KMS-11 (cell line): ENCODE measurements around the gene PCOLCE2.

ENCODE experiments used
- H2AFZ ChIP-seq: fragments of 200-600 bp; sonication (generic); 2 replicates; pipeline ENCODE4 v1.6.1; 2016; ENCODE audit warnings: antibody characterized with exemption, mixed run types, low read depth
- H3K27ac ChIP-seq: fragments of 200-600 bp; sonication (generic); 2 replicates; pipeline ENCODE4 v1.6.1; 2016; ENCODE audit warnings: mild to moderate bottlenecking, mixed run types
- H3K27me3 ChIP-seq: fragments of 200-600 bp; sonication (generic); 2 replicates; pipeline ENCODE4 v1.6.1; 2017; ENCODE audit warnings: mild to moderate bottlenecking, low read depth, mixed run types, moderate library complexity; ENCODE audit not compliant: insufficient read depth
- H3K36me3 ChIP-seq: fragments of 200-600 bp; sonication (generic); 2 replicates; pipeline ENCODE4 v1.6.1; 2017; ENCODE audit warnings: mild to moderate bottlenecking, mixed run types; ENCODE audit not compliant: insufficient read depth
- H3K4me1 ChIP-seq: fragments of 200-600 bp; sonication (generic); 2 replicates; pipeline ENCODE4 v1.6.1; 2016; ENCODE audit warnings: mild to moderate bottlenecking, low read depth, mixed run types; ENCODE audit not compliant: poor library complexity, severe bottlenecking
- H3K4me2 ChIP-seq: fragments of 200-600 bp; sonication (generic); 2 replicates; pipeline ENCODE4 v1.7.0; 2016; ENCODE audit warnings: mild to moderate bottlenecking, mixed run types
- H3K4me3 ChIP-seq: fragments of 200-600 bp; sonication (generic); IDR thresholded peaks from 2 replicates; pipeline ENCODE4 v1.6.1; 2017; ENCODE audit warnings: low read depth, low read length, mixed read lengths; ENCODE audit not compliant: insufficient read depth
- H3K79me2 ChIP-seq: fragments of 200-600 bp; sonication (generic); 2 replicates; pipeline ENCODE4 v1.6.1; 2016; ENCODE audit warnings: low read depth, mixed run types; ENCODE audit not compliant: insufficient read depth
- H3K9ac ChIP-seq: fragments of 200-600 bp; sonication (generic); 2 replicates; pipeline ENCODE4 v1.6.1; 2016; ENCODE audit warnings: mild to moderate bottlenecking, mixed run types
- H4K20me1 ChIP-seq: fragments of 200-600 bp; sonication (generic); 2 replicates; pipeline ENCODE4 v1.6.1; 2016; ENCODE audit warnings: mild to moderate bottlenecking, mixed run types; ENCODE audit not compliant: insufficient read depth
- TF ChIP-seq, protein P1 (sequence below): fragments of 200-600 bp; sonication (generic); conservative IDR thresholded peaks from 2 replicates; pipeline ENCODE4 v1.6.1; 2017; ENCODE audit warnings: low read depth, mild to moderate bottlenecking, antibody characterized with exemption, low read length, moderate library complexity, mixed read lengths

Gene PCOLCE2

DNA sequence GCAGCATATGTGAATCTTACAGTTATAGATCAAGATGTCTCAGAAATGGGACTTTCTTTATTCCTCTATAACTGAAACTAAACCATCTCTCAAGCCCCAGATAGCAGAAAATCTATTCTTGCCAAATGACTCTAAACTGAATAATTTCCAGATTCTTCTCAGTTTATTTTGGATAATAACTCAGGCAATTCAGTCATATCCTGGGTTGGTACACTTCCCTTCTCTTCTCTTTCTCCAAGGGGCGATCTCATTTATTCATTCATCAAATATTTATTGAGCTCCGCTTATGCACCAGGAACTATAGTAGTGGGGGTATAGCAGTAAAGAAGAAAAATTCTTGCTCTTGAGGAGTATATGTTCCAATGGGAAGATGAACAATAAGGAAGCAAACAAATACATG lies 13.5 kb upstream of the PCOLCE2 start:
- peaks cover 15% of the 10 kb centered on the region for H3K4me1 ChIP-seq
- H3K4me3 ChIP-seq, result no peak overlapping the region
- H3K36me3 ChIP-seq, result no peaks in the 10 kb centered on the region
- H3K9ac ChIP-seq, result no peak overlapping the region
- TF ChIP-seq, protein P1, sequence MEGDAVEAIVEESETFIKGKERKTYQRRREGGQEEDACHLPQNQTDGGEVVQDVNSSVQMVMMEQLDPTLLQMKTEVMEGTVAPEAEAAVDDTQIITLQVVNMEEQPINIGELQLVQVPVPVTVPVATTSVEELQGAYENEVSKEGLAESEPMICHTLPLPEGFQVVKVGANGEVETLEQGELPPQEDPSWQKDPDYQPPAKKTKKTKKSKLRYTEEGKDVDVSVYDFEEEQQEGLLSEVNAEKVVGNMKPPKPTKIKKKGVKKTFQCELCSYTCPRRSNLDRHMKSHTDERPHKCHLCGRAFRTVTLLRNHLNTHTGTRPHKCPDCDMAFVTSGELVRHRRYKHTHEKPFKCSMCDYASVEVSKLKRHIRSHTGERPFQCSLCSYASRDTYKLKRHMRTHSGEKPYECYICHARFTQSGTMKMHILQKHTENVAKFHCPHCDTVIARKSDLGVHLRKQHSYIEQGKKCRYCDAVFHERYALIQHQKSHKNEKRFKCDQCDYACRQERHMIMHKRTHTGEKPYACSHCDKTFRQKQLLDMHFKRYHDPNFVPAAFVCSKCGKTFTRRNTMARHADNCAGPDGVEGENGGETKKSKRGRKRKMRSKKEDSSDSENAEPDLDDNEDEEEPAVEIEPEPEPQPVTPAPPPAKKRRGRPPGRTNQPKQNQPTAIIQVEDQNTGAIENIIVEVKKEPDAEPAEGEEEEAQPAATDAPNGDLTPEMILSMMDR, result no peak
- H3K27ac ChIP-seq, result no peak overlapping the region
- H2AFZ ChIP-seq, result no peak overlapping the region
- no peaks in the 10 kb centered on the region for H3K79me2 ChIP-seq
- H3K27me3 ChIP-seq, result no peaks in the 10 kb centered on the region
- no peaks in the 10 kb centered on the region for H4K20me1 ChIP-seq
- no peak overlapping the region for H3K4me2 ChIP-seq

DNA sequence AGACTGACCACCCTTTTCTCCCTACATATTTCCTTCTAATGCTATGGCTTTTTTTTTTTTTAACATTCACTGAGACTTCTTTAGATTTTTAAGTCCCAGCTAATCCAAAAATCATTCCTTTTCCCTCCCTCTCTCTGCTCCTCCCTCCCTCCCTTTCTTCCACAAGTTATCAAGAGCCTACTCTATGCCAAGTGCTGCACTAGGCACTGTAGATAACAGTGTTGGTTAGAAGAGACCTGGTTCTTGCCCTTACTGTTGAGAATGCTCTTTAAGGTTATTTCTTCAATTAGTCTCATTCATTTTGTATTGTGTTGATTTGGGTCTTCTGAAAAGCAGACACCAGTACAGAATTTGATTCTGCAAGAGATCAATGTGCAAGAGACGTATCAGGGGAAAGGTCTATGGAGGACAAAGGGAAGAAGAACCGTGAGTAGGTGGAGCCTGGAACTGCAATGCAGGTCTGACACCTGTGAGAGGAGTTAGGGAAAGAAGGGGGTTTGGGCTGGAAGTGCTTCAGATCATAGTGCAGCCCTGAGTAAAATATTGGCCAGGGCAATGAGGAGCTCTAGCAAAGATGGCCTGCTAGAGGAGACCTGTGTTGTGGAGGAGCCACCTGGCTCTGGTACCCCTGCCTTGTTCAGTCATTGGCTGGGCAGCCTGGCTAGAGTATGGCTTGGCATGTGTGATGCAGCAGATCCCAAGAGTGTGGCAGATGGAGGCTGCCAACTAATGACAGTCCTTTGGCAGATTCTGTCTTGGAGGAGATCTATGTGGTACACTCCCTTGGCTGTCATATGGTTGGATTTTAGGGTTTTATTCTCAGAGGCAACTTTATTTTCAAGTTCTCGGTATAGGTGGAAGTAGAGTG lies 9.7 kb upstream of the PCOLCE2 start:
- H3K27ac ChIP-seq, result no peak overlapping the region
- H2AFZ ChIP-seq, result no peak overlapping the region
- no peaks in the 10 kb centered on the region for H4K20me1 ChIP-seq
- no peak overlapping the region for H3K4me3 ChIP-seq
- no peaks in the 10 kb centered on the region for H3K36me3 ChIP-seq
- no peaks in the 10 kb centered on the region for H3K27me3 ChIP-seq
- TF ChIP-seq, protein P1, result no peak
- H3K4me1 ChIP-seq, result no peaks in the 10 kb centered on the region
- H3K79me2 ChIP-seq, result no peaks in the 10 kb centered on the region
- no peak overlapping the region for H3K9ac ChIP-seq
- H3K4me2 ChIP-seq, result no peak overlapping the region

DNA sequence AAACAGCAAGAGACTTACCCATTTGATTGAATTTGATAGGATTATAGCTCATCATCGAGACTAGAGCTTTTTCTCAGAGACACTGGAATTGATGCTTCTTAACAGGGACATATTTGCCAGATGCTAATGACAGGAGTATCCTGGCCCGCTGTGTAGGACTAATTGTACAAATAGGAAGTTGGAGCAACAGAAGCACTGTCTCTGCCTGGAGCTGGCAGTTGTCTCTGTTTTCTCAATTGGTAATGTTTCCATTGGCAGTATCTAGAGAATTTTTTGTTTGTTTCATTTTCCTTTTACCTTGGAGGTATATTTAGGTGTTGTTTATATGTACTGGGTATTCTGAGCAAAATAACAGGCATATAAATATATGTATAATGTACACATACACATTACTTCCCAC lies 8.9 kb upstream of the PCOLCE2 start:
- no peaks in the 10 kb centered on the region for H3K36me3 ChIP-seq
- no peak overlapping the region for H2AFZ ChIP-seq
- no peaks in the 10 kb centered on the region for H4K20me1 ChIP-seq
- no peaks in the 10 kb centered on the region for H3K79me2 ChIP-seq
- no peak overlapping the region for H3K27ac ChIP-seq
- H3K9ac ChIP-seq, result no peak overlapping the region
- TF ChIP-seq, protein P1, result no peak
- H3K4me2 ChIP-seq, result no peak overlapping the region
- no peak overlapping the region for H3K4me3 ChIP-seq
- no peaks in the 10 kb centered on the region for H3K4me1 ChIP-seq
- no peaks in the 10 kb centered on the region for H3K27me3 ChIP-seq

DNA sequence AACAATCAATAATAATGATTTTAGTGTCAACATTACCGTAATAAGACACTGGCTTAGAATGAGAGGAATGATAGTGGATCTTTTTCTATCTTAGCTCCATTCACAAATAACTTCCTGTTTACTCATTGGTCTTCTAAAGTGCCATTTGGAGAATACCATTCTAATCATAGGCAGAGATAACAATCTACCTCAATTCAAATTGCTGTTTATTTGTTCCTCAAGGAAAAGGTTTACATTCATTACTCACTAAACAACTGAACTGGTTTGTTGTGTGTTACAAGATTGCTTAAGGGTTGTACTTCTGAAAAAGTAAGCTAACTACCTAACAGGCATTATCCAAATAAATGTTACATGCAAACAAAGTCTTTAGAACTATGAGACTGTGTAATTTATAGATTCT lies 8.1 kb upstream of the PCOLCE2 start:
- TF ChIP-seq, protein P1, result no peak
- H3K4me3 ChIP-seq, result no peak overlapping the region
- H3K79me2 ChIP-seq, result no peaks in the 10 kb centered on the region
- no peaks in the 10 kb centered on the region for H3K4me1 ChIP-seq
- no peak overlapping the region for H3K9ac ChIP-seq
- no peak overlapping the region for H3K27ac ChIP-seq
- H3K27me3 ChIP-seq, result no peaks in the 10 kb centered on the region; the same call in 1 of the 2 replicates
- no peaks in the 10 kb centered on the region for H3K36me3 ChIP-seq
- no peak overlapping the region for H3K4me2 ChIP-seq
- H2AFZ ChIP-seq, result no peak overlapping the region
- no peaks in the 10 kb centered on the region for H4K20me1 ChIP-seq
